Activated CD8-positive, alpha-beta memory T cell treated with anti-CD3 and anti-CD28 coated beads, Interleukin-2, amount 10 ng/mL, durations not matched to agents 7 days and 5 days (primary cell): ENCODE data around the gene CLEC4M. TPM values are rescaled to one million over a fixed set of nuclear protein-coding genes. Genes with fewer than 3 reads are reported as not detected.
"Not testable (repeated sequence)": the region's sequence is repeated elsewhere in the genome, so short reads cannot be mapped to it uniquely, and the experiment has no call there.

Source experiments
- ATAC-seq: fragments of 150-1000 bp; cut with Tn5 transposase; one replicate; pipeline ENCODE4 v1.10.0; 2021; ENCODE audit warnings: moderate library complexity
- CTCF ChIA-PET: fragments of 350-600 bp; sonication (Branson Sonifier 250); formaldehyde crosslinking; loops from one replicate; lab custom pipeline; 2021; ENCODE audit warnings: antibody characterized with exemption; lab: Charles Lee
- DNase-seq: peaks from one replicate; pipeline ENCODE4 v3.0.0-alpha.2; 2020
- H3K27ac Mint-ChIP-seq: one replicate; pipeline ENCODE4 v1.8.0; 2021; ENCODE audit warnings: mild to moderate bottlenecking, mixed read lengths
- H3K27me3 Mint-ChIP-seq: one replicate; pipeline ENCODE4 v1.8.0; 2021; ENCODE audit warnings: mixed read lengths
- H3K36me3 Mint-ChIP-seq: one replicate; pipeline ENCODE4 v1.8.0; 2021; ENCODE audit warnings: mild to moderate bottlenecking, mixed read lengths
- H3K4me1 Mint-ChIP-seq: one replicate; pipeline ENCODE4 v1.8.0; 2021; ENCODE audit warnings: mixed read lengths
- H3K4me3 Mint-ChIP-seq: one replicate; pipeline ENCODE4 v1.8.0; 2021; ENCODE audit warnings: mild to moderate bottlenecking, moderate library complexity, mixed read lengths
- H3K9me3 Mint-ChIP-seq: one replicate; pipeline ENCODE4 v1.8.0; 2022; ENCODE audit warnings: low read depth, mixed read lengths
- total RNA-seq, 2 experiments: library from RNA; stranded (reverse); gene quantifications; one replicate each; pipeline ENCODE4 v1.2.3, GENCODE V29; 2021

Gene CLEC4M
- total RNA-seq, 2 experiments from 2014 or later: not detected

DNA sequence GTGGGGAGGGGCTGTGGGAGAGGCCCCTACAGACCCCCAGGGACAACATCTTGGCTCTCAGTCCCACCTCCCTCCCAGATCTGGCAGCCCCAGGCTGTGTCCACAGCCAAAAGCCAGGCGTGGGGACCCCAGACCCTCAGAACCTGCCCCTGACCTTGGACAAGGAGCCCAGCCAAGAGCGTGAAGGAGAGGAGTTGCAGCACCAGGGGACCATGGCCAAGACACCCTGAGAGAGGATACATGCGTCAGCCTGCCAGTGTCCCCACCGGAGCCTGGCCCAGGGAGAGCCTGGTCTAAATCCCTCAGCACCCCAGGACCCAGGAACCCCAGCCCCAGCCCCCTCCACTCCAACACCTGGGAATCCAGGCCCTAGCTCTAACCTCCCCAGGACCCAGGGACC, 16.7 kb upstream of the CLEC4M start:
- H3K4me1 Mint-ChIP-seq, ATAC-seq, DNase-seq, H3K9me3 Mint-ChIP-seq, CTCF ChIA-PET, H3K36me3 Mint-ChIP-seq, H3K27ac Mint-ChIP-seq, H3K4me3 Mint-ChIP-seq: not testable (repeated sequence)
- H3K27me3 Mint-ChIP-seq: peaks cover 21% of the 10 kb centered on the region

GRCh38 chr19:7746903-7747884, 15.8 kb upstream of the CLEC4M start, which contains the start of gene CD209:
Gene CD209 (minus strand): TSS chr19:7747534. CDS start chr19:7747511, 23 bp downstream.
- H3K27ac Mint-ChIP-seq: no peak within 1 kb of the TSS
- ATAC-seq (no peak), DNase-seq (no peak)
- H3K4me3 Mint-ChIP-seq: no peak within 1 kb of the TSS
- H3K27me3 Mint-ChIP-seq: peaks cover 17% of the 10 kb centered on the region
- peaks cover 8% of the 10 kb centered on the region for H3K9me3 Mint-ChIP-seq
- H3K4me1 Mint-ChIP-seq: peaks cover 5% of the 10 kb centered on the region
- CTCF ChIA-PET: no interaction called here
- peaks cover 2% of the 10 kb centered on the region for H3K36me3 Mint-ChIP-seq

DNA sequence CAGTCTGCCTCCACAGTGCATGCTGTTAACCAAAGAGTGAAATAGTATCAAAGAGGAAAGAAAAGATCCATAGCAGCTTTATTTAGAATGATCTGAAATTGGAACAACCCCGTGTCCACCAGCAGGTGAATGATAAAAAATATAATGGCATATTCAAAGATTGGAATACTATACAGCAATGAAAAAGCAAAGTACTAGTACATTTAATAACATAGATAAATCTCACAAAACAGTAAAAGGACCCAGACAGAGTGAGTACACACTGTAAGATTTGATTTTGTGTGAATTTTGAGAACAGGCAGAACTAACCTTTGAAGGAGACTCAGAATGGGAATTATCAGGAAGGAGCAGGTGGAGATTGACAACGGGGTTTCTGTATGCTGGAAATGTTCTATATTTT, 14.9 kb upstream of the CLEC4M start:
- H3K36me3 Mint-ChIP-seq: peaks cover 2% of the 10 kb centered on the region

DNA sequence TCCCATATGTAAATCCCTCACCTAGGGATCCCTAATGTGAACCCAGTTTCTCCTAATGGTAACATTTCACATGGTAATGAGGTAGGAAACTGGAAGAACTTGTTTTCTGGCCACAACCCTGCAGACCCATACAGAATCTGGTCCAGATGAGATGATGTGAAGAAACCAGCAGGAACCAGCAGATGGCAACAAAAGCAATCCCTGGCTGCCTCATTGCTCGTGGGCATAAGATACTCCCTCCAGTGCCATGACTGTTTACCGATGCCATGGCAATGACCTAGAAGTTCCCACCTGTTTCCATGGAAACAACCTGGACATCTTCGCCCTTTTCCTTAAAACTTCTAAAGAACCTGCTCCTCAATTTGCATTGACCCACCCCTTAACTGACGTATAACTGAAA, 14.3 kb upstream of the CLEC4M start:
- ATAC-seq (no peak), DNase-seq (no peak)
- Mint-ChIP-seq H3K4me1 (peaks cover 5% of the 10 kb centered on the region), H3K36me3 (peaks cover 4% of the 10 kb centered on the region), H3K27me3 (peaks cover 18% of the 10 kb centered on the region), H3K27ac (no peak overlapping the region), H3K9me3 (peaks cover 13% of the 10 kb centered on the region), H3K4me3 (no peak overlapping the region)
- CTCF ChIA-PET: no interaction called here

More for the DNA sequence above, 14.9 kb upstream of the CLEC4M start:
- DNase-seq: no peak
- CTCF ChIA-PET: no interaction called here
- H3K27ac Mint-ChIP-seq: no peak overlapping the region
- H3K9me3 Mint-ChIP-seq: peaks cover 11% of the 10 kb centered on the region
- no peak overlapping the region for H3K4me3 Mint-ChIP-seq
- H3K4me1 Mint-ChIP-seq: peaks cover 5% of the 10 kb centered on the region
- ATAC-seq: no peak
- H3K27me3 Mint-ChIP-seq: peaks cover 16% of the 10 kb centered on the region

DNA sequence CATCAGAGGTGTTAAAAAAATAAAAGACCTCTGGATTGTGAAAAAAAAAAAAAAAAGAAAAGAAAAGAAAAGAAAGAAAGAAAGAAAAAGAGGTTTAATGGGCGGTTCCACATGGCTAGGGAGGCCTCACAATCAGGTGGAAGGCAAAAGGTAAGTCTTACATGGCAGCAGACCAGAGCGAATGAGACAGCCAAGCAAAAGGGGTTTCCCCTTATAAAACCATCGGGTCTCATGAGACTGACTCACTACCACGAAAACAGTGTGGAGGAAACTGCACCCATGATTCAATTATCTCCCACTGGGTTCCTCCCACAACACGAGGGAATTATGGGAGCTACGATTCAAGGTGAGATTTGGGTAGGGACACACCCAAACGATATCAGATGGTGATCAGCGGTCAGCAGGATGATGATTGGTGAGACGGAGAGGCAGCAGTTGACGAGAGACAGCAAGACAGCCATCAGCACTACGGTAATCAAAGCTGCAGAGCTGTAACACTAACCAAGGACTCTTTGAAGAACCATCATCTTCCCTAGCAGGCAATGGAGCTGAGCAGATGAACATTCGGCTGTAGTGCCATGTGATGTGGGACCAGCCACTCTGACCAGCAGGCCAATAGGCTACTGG, 11.8 kb upstream of the CLEC4M start:
- ATAC-seq (no peak), DNase-seq (no peak)
- peaks cover 27% of the 10 kb centered on the region for H3K27me3 Mint-ChIP-seq
- CTCF ChIA-PET: no interaction called here
- no peak overlapping the region for H3K4me3 Mint-ChIP-seq
- H3K36me3 Mint-ChIP-seq: peaks cover 8% of the 10 kb centered on the region
- no peak overlapping the region for H3K27ac Mint-ChIP-seq
- peaks cover 5% of the 10 kb centered on the region for H3K4me1 Mint-ChIP-seq
- H3K9me3 Mint-ChIP-seq: peaks cover 16% of the 10 kb centered on the region

- Mint-ChIP-seq H3K27me3 (peaks cover 17% of the 10 kb centered on the region), H3K4me1 (peaks cover 1% of the 10 kb centered on the region), H3K4me3 (no peak overlapping the region), H3K27ac (no peak overlapping the region), H3K9me3 (peaks cover 25% of the 10 kb centered on the region), H3K36me3 (peaks cover 7% of the 10 kb centered on the region)
- DNase-seq (no peak), ATAC-seq (no peak)
- CTCF ChIA-PET: no interaction called here
Observed at GRCh38 chr19:7756258-7756657, 6.8 kb upstream of the CLEC4M start.

GRCh38 chr19:7757358-7757757, 5.7 kb upstream of the CLEC4M start:
- H3K27me3 Mint-ChIP-seq: peaks cover 17% of the 10 kb centered on the region
- CTCF ChIA-PET: no interaction called here
- DNase-seq (no peak), ATAC-seq (no peak)
- H3K4me3 Mint-ChIP-seq: no peak overlapping the region
- no peak overlapping the region for H3K27ac Mint-ChIP-seq
- H3K9me3 Mint-ChIP-seq: peaks cover 22% of the 10 kb centered on the region
- H3K4me1 Mint-ChIP-seq: no peaks in the 10 kb centered on the region
- peaks cover 7% of the 10 kb centered on the region for H3K36me3 Mint-ChIP-seq

- peaks cover 5% of the 10 kb centered on the region for H3K36me3 Mint-ChIP-seq
- no peak overlapping the region for H3K4me3 Mint-ChIP-seq
- no peaks in the 10 kb centered on the region for H3K4me1 Mint-ChIP-seq
- CTCF ChIA-PET: no interaction called here
- DNase-seq (no peak), ATAC-seq (no peak)
- peaks cover 18% of the 10 kb centered on the region for H3K27me3 Mint-ChIP-seq
- no peak overlapping the region for H3K27ac Mint-ChIP-seq
- peaks cover 19% of the 10 kb centered on the region for H3K9me3 Mint-ChIP-seq
Observed at GRCh38 chr19:7759156-7759555, 3.9 kb upstream of the CLEC4M start.

GRCh38 chr19:7763696-7764095, 653 bp downstream of the CLEC4M start:
- H3K9me3 Mint-ChIP-seq: peaks cover 5% of the 10 kb centered on the region
- no peak for ATAC-seq
- DNase-seq: no peak
- H3K4me1 Mint-ChIP-seq: no peaks in the 10 kb centered on the region
- CTCF ChIA-PET: interaction anchor here (1.3 kb wide), 1 partner anchor 83 kb away, joined by 4 read pairs; the partner anchor contains the start of gene TRAPPC5
- H3K27me3 Mint-ChIP-seq: peaks cover 9% of the 10 kb centered on the region
- no peaks in the 10 kb centered on the region for H3K36me3 Mint-ChIP-seq
- no peak overlapping the region for H3K4me3 Mint-ChIP-seq
- H3K27ac Mint-ChIP-seq: no peak overlapping the region

- H3K27me3 Mint-ChIP-seq: peaks cover 12% of the 10 kb centered on the region
- H3K27ac Mint-ChIP-seq, H3K36me3 Mint-ChIP-seq, ATAC-seq, H3K4me1 Mint-ChIP-seq, H3K4me3 Mint-ChIP-seq, DNase-seq, H3K9me3 Mint-ChIP-seq: not testable (repeated sequence)
- CTCF ChIA-PET: interaction anchor here (1.3 kb wide), 1 partner anchor 83 kb away, joined by 4 read pairs; the partner anchor contains the start of gene TRAPPC5
Observed at GRCh38 chr19:7764157-7764556, 1.1 kb downstream of the CLEC4M start.

DNA sequence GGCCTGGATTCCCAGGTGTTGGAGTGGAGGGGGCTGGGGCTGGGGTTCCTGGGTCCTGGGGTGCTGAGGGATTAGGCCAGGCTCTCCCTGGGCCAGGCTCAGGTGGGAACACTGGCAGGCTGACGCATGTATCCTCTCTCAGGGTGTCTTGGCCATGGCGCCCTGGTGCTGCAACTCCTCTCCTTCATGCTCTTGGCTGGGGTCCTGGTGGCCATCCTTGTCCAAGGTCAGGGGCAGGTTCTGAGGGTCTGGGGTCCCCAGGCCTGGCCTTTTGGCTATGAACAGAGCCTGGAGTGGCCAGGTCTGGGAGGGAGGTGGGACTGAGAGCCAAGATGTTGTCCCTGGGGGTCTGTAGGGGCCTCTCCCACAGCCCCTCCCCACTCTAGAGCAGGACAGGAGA, 2.0 kb downstream of the CLEC4M start:
- H3K27ac Mint-ChIP-seq: not testable (repeated sequence)

DNA sequence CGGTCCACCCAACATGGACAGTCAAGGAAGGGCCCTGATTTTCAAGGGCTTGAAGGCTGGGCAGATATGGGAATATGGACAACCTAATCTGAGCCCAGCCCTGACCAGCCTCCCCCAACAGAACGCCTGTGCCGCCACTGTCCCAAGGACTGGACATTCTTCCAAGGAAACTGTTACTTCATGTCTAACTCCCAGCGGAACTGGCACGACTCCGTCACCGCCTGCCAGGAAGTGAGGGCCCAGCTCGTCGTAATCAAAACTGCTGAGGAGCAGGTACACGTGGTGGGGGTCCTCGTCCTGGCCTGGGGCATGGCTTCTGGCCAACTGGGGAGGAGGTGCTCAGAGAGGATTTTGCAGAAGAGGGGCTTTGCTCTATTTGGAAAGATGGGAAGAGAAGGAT, 3.5 kb downstream of the CLEC4M start:
- no peak for ATAC-seq
- Mint-ChIP-seq H3K27ac (no peak overlapping the region), H3K9me3 (no peaks in the 10 kb centered on the region), H3K27me3 (peaks cover 23% of the 10 kb centered on the region), H3K4me3 (no peak overlapping the region), H3K4me1 (peaks cover 4% of the 10 kb centered on the region), H3K36me3 (no peaks in the 10 kb centered on the region)
- CTCF ChIA-PET: no interaction called here
- no peak for DNase-seq

More for the DNA sequence above, 2.0 kb downstream of the CLEC4M start:
- CTCF ChIA-PET, ATAC-seq, DNase-seq, H3K9me3 Mint-ChIP-seq, H3K4me3 Mint-ChIP-seq, H3K4me1 Mint-ChIP-seq, H3K36me3 Mint-ChIP-seq: not testable (repeated sequence)
- peaks cover 19% of the 10 kb centered on the region for H3K27me3 Mint-ChIP-seq

- peaks cover 10% of the 10 kb centered on the region for H3K4me1 Mint-ChIP-seq
- no peak overlapping the region for H3K4me3 Mint-ChIP-seq
- DNase-seq (no peak), ATAC-seq (no peak)
- CTCF ChIA-PET: no interaction called here
- no peak overlapping the region for H3K27ac Mint-ChIP-seq
- no peaks in the 10 kb centered on the region for H3K9me3 Mint-ChIP-seq
- H3K36me3 Mint-ChIP-seq: no peaks in the 10 kb centered on the region
- peaks cover 25% of the 10 kb centered on the region for H3K27me3 Mint-ChIP-seq
Observed at GRCh38 chr19:7767487-7767886, 4.4 kb downstream of the CLEC4M start.
